Common myeloid progenitor, CD34-positive (primary cell): Measurements from ENCODE around the gene IGSF21.

ENCODE experiments used
- CTCF ChIA-PET: fragments of 350-600 bp; sonication (Branson Sonifier 250); formaldehyde crosslinking; loops from one replicate; lab custom pipeline; 2021; ENCODE audit warnings: antibody characterized with exemption; lab: Charles Lee
- POLR2A ChIA-PET: fragments of 350-600 bp; sonication (Branson Sonifier 250); formaldehyde crosslinking; loops from one replicate; lab custom pipeline; 2021; ENCODE audit warnings: antibody characterized with exemption; lab: Charles Lee
- DNase-seq, 3 donors: peaks; one replicate each; pipeline versions ENCODE4 v3.0.0 to v3.0.0-alpha.2; 2013
- H3K27ac ChIP-seq, 2 experiments: 1 replicate in 1 of 2; 2 replicates in 1 of 2; pipeline ENCODE4 v1.7.0; 2013; ENCODE audit warnings: inconsistent platforms in 2 of 2, low read length in 2 of 2, mild to moderate bottlenecking in 2 of 2, low read depth in 1 of 2, moderate library complexity in 1 of 2; ENCODE audit not compliant: severe bottlenecking in 2 of 2, insufficient read depth in 1 of 2, poor library complexity in 1 of 2
- H3K27me3 ChIP-seq, 5 experiments: replicated peaks in 2 of 5; 1 replicate in 3 of 5; 2 replicates in 2 of 5; pipeline versions ENCODE4 v1.6.1 to v1.7.0; 2013; ENCODE audit warnings: low read length in 4 of 5, mild to moderate bottlenecking in 2 of 5, moderate library complexity in 2 of 5, inconsistent platforms in 1 of 5; ENCODE audit not compliant: insufficient read depth in 5 of 5, control insufficient read depth in 4 of 5
- H3K36me3 ChIP-seq, 4 experiments: 1 replicate in 2 of 4; 2 replicates in 2 of 4; pipeline versions ENCODE4 v1.6.1 to v1.7.0; 2013; ENCODE audit warnings: low read length in 3 of 4, control low read depth in 1 of 4, mild to moderate bottlenecking in 1 of 4; ENCODE audit not compliant: control insufficient read depth in 4 of 4, insufficient read depth in 4 of 4
- H3K4me1 ChIP-seq, 4 experiments: 1 replicate in 3 of 4; 2 replicates in 1 of 4; pipeline versions ENCODE4 v1.6.1 to v1.7.1; 2013; ENCODE audit warnings: low read length in 3 of 4, mild to moderate bottlenecking in 3 of 4, control low read depth in 1 of 4, inconsistent platforms in 1 of 4, moderate library complexity in 1 of 4; ENCODE audit not compliant: control insufficient read depth in 4 of 4, insufficient read depth in 4 of 4; ENCODE audit errors: control extremely low read depth in 1 of 4
- H3K4me3 ChIP-seq, 7 experiments: 1 replicate in 4 of 7; 2 replicates in 3 of 7; pipeline versions ENCODE4 v1.5.1 to v1.7.0; 2013; ENCODE audit warnings: mild to moderate bottlenecking in 7 of 7, low read length in 6 of 7, moderate library complexity in 6 of 7, inconsistent platforms in 2 of 7, low read depth in 2 of 7, control low read depth in 1 of 7; ENCODE audit not compliant: insufficient read depth in 4 of 7, control insufficient read depth in 1 of 7; ENCODE audit errors: extremely low read depth in 1 of 7
- H3K9me3 ChIP-seq, 5 experiments: 1 replicate in 4 of 5; 2 replicates in 1 of 5; pipeline versions ENCODE4 v1.6.1 to v1.7.1; 2013; ENCODE audit warnings: low read length in 4 of 5, mild to moderate bottlenecking in 2 of 5, inconsistent platforms in 1 of 5, low read depth in 1 of 5, moderate library complexity in 1 of 5; ENCODE audit not compliant: control insufficient read depth in 4 of 5, insufficient read depth in 2 of 5; ENCODE audit errors: control extremely low read depth in 1 of 5
- WGBS: methylation state at CpG from one replicate; pipeline ENCODE4 v1.1.5; 2013; ENCODE audit not compliant: insufficient coverage; 5-methylcytosine and 5-hydroxymethylcytosine counted together

The IGSF21 gene

GRCh38 chr1:18422954-18423353, 315.4 kb downstream of the IGSF21 start:
- H3K36me3 ChIP-seq, result no peaks in the 10 kb centered on the region
- CTCF ChIA-PET, result interaction anchor here (1.1 kb wide), 1 partner anchor 9 kb away, joined by 4 read pairs; no protein-coding TSS in a partner anchor
- DNase-seq, result no peak
- WGBS, result 88% methylated on average over 5 of the region's 5 CpGs
- POLR2A ChIA-PET, result no interaction called here
- no peaks in the 10 kb centered on the region for H3K4me1 ChIP-seq
- H3K4me3 ChIP-seq, result no peak overlapping the region
- H3K9me3 ChIP-seq, result peaks cover 0 to 10% (median 3%) of the 10 kb centered on the region in 5 experiments
- peaks cover 0 to 9% (median 0%) of the 10 kb centered on the region in 5 experiments for H3K27me3 ChIP-seq
- H3K27ac ChIP-seq, result no peak overlapping the region

- POLR2A ChIA-PET, result no interaction called here
- Histone ChIP-seq H3K27me3 (peaks cover 0 to 3% (median 0%) of the 10 kb centered on the region in 5 experiments), H3K9me3 (peaks cover 0 to 11% (median 3%) of the 10 kb centered on the region in 5 experiments), H3K4me1 (no peaks in the 10 kb centered on the region), H3K36me3 (no peaks in the 10 kb centered on the region), H3K27ac (no peak overlapping the region), H3K4me3 (no peak overlapping the region)
- no peak for DNase-seq
- CTCF ChIA-PET, result no interaction called here
- WGBS, result 100% methylated on average over 1 of the region's 1 CpG
Observed at GRCh38 chr1:18426580-18426979, 319.0 kb downstream of the IGSF21 start.
